ENCODE results near the gene NOL11.
"Not testable (repeated sequence)": the region's sequence is repeated elsewhere in the genome, so short reads cannot be mapped to it uniquely, and the experiment has no call there.

Gene NOL11

DNA sequence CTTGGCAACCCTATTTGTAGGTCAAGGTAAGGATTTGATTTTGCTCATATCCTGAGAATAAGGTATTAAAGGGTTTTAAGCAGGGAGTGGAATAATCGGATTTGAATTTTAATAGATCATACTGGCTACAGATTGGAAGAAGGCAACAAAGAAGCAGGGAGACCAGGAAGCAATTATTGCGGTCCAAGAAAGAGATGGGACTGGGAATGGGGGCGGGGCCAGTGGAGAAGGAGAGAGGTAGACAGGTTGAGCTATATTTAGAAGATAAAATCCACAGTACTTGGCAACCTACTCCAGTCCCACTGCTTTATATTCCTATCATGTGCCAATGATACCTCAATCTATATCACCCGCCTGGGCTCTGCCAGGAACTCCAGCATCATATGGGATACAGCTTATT is 5.8 kb upstream of the NOL11 start:
- DNase-seq, result no peak

DNA sequence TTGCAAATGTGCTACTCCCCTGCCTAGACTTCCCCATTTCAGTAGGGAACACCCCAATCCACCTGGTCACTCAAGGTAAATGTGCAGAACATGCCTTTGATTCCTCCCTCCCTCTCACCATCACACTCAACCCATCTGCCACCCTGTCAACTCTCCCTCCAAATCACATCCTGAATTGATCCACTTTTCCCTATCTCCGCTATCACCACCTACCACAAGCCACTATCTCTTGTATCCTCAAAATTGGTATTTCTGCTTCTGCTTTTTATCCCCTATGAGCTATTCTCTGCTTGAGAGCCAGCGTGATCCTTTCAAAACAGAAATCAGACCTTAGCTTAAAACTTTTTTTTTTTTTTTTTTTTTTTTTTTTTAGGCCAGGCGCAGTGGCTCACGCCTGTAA is 5.4 kb upstream of the NOL11 start:
- no peak for DNase-seq

DNA sequence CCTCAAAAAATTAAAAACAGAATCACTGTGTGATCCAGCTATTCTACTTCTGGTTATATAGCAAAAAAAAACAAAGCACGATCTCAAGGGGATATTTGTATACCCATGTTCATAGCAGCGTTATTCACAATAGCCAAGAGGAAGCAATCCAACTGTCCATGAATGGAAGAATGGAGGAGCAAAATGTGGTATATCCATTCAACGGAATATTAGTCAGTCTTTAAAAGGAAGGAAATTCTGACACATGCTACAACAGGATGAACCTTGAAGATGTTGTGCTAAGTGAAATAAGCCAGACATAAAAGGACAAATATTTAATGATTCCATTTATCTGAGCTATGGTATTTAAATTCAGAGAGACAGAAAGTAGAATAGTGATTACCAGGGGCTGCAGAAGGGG is 4.6 kb upstream of the NOL11 start:
- no peak for DNase-seq

DNA sequence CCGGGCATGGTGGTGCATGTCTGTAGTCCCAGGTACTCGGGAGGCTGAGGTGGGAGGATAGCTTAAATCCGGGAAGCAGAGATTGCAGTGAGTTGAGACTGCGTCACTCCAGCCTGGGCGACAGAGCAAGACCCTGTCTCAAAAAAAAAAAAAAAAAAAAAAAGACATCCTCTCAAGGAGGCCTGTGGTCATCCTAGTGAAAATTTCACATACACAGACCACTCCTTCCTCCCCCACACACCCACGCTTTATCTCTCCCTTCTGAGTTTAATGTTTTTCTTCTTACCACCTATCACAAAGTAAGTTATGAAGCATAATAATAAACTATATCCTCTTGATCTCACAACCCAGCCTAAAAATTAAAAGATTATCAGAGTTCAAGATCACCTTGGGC is 1.3 kb upstream of the NOL11 start:
- DNase-seq, result no peak

DNA sequence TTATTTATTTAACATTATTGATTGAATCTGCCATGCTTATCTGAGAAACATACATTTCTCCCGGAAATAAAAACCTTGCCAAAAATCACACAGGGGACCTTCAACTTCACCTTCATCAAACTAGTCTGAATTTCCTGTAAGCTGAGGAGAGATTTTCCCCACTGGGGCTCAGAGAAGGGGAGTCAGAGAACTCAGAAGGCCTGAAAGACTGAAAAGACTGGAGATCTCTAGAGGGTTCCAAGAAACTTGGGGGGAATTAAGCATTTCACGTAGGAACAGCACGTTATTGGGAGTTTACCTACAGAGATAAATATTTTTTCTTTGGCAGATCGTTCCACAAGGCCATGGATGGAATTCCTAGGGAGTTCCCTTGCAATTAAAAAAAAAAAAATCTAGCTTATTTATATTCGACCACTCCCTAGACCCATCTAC is 528 bp upstream of the NOL11 start:
- DNase-seq, result no peak

DNA sequence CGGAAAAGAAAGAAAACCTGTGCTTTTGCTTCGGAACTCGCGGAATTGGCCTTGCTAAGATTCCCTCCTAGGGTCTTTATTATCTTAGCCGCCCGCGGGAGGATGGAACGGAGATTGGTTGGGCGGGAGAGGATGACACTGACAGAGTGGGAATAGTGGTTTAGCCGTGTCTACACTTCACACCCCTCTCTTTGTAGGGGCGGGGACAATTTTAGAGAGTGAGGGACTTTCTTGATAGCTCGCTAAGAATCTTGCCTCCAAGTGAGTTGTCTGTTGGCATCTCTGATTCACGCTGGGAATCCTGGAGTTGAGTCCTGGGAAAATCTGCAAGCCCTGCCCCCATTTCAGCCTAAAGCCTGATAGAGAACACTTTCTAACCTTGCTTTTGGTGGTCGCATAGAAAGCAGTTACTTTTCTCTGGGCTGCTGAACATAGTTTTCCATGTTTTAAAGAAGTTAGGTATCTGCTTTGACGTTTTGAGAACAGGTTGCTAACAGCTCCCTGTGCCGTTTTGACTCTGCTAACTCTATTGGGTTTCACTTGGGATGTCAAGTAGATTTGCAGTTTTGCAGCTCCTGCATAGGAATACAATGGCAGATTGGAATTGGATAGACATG is 697 bp downstream of the NOL11 start:
- no peak for DNase-seq

DNA sequence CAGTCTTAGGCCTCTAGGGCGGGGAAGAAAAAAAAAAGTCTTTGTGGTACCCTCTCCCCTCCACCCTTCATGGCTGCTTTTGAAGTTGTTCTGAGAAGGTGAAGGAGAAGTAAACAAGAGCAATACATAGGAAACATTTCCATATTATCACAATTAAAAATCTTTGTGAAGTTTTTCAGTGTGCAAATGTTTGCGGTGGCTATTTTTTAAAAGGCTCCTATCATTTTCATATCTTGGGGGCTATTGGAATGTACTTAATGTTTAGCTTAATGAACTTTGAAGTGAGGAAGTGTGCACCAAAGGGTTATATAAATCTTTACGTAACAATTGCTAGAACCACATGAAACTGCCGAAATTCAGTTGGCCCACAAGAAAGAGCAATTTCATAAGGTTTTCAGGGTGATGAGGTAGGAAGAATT is 7.6 kb downstream of the NOL11 start:
- no peak for DNase-seq

DNA sequence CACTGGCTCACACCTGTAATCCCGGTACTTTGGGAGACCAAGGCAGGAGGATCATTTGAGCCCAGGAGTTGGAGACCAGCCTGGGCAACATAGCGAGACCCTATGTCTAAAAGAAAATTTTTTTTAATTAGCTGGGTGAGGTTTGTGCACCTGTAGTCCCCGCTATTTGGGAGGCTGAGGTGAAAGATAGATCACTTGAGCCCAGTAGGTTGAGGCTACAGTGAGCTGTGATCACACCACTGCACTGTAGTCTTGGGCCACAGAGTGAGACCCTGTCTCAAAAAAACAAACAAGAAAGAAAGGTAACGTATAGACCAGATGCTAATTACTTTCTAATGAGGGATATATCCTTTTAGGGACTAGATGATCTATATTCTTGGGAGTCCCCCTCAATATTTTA is 8.1 kb downstream of the NOL11 start:
- DNase-seq, result no peak

DNA sequence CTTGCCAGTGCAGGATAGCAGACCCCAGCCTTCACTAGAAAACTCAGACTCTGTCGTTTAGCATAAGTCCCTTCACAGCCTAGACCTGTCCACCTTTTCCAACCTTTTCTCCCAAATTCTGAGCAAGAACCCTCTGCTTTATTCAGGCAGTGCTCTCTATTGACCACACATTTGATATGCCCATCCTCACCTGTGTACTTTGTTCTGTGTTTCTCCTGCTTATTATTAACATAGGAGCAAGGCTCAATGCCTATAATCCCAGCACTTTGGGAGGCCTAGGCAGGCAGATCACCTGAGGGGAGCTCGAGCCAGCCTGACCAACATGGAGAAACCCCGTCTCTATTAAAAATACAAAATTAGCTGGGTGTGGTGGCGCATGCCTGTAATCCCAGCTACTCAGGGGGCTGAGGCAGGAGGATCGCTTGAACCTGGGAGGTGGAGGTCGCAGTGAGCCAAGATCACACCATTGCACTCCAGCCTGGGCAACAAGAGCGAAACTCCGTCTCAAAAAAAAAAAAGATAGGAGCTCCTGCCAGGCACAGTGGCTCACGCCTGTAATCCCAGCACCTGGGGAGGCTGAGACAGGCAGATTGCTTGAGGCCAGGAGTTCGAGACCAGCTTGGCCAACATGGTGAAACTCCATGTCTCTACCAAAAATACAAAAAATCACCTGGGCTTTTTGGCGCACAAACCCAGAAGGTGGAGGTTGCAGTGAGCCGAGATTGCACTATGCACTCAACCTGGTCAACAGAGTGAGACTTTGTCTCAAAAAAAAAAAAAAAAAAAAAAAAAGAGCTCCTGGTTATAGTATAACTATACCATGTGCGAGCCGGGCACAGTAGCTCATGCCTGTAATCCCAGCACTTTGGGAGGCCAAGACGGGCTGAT is 9.7 kb downstream of the NOL11 start:
- not testable (repeated sequence) for DNase-seq

DNA sequence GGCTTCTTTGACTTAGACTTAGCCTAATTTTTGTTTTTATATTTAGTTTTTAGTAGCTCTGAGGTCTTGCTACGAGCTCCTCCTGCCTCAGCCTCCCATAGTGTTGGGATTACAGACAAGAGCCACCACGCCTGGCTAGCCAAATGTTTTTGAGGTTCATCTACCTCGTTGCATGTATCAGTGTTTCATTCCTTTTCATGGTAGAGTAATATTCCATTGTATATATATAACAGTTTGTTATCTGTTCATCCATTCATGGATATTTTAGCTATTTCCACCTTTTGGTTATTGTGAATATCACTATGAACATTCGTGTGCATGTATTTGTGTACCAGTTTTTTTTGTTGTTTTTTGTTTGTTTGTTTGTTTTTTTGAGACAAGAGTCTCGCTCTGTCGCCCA is 12.2 kb downstream of the NOL11 start:
- DNase-seq, result no peak

DNA sequence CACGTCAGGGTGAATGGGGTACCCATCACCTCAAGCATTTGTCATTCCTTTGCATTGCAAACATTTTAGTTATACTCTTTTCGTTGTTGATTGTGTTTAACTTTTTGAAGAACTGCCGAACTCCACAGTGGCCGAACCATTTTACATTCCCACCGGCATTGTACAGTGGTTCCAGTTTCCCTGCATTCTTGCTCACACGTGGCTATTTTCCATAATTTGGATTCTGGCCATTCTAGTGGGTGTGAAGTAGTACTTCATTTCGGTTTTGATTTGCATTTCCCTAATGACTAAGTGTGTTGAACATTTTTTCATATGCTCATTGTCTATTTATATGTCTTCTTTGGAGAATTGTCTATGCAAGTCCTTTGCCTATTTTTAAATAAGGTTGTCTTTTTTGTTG is 13.0 kb downstream of the NOL11 start:
- no peak for DNase-seq

DNA sequence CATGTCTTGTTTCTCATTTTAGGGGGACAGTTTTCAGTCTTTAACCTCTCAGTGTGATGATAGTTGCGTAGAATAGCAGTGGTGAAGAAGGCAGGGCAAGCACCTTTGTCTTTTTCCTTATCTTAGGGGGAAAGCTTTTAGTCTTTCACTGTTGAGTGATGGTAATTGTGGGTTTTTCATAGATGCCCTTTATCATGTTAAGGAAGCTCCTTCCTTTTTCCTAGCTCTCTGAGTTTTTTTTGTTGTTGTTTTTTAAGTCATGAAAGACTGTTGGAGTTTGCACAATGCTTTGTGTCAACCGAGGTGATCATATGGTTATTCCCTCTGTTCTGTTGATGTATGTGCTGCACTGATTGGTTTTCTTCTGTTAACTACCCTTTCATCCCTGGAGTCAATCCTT is 15.7 kb downstream of the NOL11 start:
- DNase-seq, result no peak

DNA sequence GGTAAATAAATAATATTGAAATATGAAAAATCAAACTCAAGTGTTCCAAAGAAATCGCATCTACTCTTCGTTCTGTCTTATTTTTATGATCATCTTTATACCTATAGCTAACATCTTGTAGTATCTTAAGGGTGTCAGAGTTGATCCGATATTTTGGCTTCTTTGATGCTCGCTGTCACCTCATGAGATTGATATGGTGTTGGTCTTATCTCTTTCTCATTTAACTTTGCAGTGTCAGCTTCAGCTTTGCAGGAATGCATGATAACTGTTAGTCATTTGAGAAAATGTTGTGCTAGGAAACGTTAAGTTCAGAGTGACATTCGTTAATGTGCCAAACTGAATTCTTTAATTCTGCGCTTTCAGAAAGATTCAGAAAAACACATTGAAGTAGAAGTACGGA is 19.4 kb downstream of the NOL11 start:
- no peak for DNase-seq

DNA sequence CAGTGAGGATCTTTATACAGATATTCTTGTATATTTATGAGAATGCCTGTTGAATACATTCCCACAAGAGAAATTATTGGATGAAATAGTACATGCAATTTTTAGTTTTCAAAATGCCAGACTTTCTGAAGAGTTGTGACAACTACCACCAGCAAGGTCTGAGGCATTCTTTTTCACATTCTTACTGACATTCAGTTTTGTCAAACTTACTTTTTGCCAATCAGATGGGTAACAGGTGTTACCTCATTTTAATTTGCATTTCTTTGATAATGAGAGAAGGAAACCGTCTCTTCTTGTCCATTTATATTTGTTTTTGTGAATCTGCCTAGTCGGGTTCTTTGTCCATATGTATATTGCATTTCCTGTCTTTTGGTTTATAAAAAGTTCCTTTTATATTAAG is 24.3 kb downstream of the NOL11 start:
- no peak for DNase-seq

DNA sequence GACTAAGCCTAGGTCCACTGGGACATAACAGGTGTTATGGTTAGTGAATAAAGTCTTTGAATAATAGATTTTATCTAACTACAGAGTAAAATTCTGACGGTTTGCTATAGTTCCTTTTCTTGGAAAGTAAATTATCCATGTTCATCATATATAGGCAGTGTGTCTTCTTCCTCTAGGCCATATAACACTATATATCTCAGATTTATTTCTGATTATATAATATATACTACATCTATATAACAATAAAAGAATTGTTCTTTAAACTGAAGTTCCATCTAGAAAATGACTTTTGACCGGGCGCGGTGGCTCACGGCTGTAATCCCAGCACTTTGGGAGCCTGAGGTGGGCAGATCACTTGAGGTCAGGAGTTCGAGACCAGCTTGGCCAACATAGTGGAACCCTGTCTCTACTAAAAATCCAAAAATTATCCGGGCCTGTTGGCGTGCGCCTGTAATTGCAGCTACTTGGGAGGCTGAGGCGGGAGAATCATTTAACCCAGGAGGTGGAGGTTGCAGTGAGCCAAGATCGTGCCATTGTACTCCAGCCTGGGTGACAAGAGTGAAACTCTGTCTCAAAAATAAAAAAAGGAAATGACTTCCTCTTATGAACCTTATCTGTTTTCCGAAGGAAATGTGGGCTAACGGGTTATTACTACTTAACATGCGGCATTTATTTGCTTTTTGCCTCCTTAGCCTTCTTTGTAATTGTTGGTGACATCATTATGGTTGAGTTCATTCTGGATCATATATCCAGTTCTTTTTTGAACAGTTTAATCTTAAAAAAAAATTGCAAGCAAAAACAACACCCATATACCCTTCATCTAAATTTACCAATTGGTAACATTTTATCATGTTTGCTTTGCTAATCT is 29.2 kb downstream of the NOL11 start:
- no peak for DNase-seq

DNA sequence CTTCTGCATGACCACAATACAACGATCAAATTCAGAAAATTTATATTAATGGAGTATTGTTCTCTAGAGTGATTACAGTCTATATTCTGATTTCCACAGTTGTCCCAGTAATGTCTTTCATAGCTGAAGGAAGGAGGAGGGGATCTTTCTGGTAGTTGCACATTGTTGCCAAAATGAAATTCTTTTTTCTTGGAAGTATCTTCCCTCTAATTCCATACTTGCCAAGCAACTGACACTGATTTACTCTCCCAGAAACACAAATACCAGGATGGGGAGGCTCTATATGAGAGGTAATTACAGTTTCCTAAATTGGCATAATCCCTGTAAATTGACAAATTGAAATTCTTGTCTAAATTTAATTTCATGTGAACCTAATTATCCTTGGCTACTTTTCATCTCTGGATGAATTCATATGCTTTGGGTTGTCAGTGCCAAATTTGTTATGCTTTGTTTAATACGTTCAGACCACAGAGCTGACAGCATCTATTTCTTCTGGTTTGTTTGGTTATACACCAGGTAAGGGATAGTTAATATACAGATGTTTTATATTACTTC is 30.0 kb downstream of the NOL11 start:
- DNase-seq, result no peak

DNA sequence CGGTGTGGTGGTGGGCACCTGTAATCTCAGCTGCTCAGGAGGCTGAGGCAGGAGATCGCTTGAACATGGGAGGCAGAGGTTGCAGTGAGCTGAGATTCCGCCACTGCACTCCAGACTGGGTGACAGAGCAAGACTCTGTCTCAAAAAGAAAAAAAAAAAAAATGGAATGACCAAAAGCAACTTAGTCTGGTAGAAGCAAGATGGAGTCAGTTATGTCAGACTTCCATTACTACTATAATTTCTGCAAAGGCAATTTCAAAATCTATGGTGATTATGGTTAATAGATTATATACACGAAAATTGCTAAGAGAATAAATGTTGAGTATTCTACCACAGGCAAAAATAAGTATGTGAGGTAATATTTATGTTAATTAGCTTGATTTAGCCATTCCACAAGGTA is 32.3 kb downstream of the NOL11 start:
- no peak for DNase-seq

DNA sequence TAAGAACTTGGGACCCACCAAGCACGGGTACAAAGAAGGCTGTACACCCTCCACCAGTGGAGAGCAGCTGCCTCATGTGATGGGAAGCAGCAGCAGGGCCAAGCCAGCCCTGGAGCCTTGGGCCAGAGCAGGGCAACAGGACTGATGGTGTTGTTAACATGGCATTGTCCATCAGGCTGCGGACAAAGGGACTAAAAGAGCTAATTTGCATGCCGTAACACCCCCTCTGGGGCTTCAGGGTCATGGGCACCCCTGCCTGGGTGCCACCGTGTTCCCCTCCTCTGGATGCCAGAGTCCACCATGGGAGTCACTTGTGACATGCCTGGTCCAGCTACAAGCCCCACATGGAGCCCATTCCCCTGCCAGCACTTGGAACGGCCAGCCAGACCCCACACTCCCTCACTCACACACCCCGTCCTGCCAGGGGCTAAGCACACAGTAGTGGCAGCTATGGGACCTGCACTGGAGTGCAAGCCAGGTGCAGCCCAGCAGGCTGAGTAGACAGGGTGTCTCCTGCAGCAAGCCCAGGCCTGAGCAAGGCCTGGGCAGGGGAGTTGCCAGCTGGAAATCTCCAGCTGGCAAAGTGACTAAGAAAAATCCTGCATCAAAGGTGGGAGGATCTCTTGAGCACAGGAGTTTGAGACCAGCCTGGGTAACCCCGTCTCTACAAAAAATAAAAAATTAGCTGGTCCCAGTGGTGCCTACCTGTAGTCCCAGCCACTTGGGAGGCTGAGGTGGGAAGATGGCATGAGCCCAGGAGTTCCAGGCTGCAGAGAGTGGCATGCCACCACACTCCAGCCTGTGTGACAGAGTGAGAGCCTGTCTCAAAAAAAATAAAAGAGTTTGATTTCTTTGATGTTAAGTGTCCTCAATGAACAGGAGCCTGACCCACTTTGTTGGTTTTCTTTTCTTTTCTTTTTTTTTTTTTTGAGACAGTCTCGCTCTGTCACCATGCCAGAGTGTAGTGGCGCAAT is 33.7 kb downstream of the NOL11 start:
- no peak for DNase-seq

DNA sequence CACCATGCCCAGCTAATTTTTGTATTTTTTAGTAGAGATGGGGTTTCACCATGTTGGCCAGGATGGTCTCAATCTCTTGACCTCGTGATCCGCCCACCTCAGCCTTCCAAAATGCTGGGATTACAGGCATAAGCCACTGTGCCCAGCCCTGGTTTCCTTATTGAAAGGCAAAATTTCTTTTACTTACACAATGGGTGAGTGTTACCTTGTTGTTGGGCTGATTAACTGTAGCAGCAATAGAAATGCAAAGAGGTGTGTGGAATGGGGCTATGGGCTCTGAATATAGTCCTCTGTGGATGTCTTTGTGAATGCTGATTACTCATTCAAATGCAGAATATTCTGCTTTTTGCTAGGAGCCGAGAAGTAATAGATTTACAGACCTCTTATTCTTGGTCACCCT is 34.4 kb downstream of the NOL11 start:
- DNase-seq, result not testable (repeated sequence)

DNA sequence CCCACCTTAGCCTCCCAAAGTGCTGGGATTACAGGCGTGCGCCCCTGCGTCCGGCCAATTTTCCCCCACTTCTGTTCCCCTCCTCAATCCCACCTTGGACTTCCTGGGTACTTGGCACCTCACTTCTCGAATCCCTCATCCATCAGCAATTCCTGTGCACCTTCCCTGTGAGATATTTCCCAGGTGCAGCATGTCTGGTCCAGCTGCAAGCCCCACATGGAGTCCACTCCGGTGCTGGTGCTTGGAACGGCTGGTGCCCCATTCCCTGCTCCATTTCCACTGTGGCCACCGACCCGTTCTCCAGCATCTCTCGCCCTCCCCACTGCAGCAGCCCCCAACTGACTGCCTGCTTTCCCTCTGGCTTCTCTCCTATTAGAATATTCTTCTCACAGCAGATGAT is 35.3 kb downstream of the NOL11 start:
- no peak for DNase-seq

DNA sequence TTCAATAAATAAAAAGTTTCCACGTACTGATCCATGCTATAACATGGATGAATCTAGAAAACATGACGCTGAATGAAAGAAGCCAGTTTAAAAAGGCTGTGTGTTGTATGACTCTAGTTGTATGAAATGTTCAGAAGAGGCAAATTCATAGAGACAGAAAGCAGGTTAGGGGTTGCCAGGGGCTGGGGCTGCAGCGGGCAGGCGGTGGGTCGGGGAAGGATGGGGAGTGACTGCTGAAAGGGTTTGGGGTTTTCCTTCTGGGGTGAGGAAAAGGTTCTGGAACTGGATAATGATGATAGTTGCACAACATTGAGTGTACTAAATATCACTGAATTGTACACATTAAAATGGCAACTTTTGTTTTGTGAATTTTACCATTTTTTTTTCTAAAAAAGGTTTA is 36.3 kb downstream of the NOL11 start:
- DNase-seq, result no peak

DNA sequence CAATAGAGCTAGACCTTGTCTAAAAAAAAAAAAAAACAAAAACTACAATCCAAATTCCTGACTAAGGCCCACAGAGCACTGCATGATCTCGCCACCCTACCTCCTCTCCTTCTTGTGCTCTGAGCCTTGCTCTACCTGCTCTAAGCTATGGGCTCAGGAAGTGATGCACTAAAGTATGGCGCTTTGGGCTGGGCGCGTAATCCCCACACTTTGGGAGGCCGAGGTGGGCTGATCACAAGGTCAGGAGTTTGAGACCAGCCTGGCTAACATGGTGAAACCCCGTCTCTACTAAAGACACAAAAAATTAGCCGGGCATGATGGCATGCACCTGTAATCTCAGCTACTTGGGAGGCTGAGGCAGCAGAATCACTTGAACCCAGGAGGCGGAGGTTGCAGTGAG is 37.0 kb downstream of the NOL11 start:
- not testable (repeated sequence) for DNase-seq
